Measurements from ENCODE around the gene CAMK1. TPM values are rescaled to one million over a fixed set of nuclear protein-coding genes. Genes with fewer than 3 reads are reported as not detected.

CAMK1 gene
- total RNA-seq, 1 experiment from 2014 or later = 10.6 TPM

- no peak for DNase-seq (ENCODE audit: low read depth)
These were observed 27.2 kb downstream of the CAMK1 start for GRCh38 chr3:9742560-9742959.

- no peak for DNase-seq (ENCODE audit: low read depth)
These were observed 30.6 kb downstream of the CAMK1 start for GRCh38 chr3:9739181-9739580.

DNA sequence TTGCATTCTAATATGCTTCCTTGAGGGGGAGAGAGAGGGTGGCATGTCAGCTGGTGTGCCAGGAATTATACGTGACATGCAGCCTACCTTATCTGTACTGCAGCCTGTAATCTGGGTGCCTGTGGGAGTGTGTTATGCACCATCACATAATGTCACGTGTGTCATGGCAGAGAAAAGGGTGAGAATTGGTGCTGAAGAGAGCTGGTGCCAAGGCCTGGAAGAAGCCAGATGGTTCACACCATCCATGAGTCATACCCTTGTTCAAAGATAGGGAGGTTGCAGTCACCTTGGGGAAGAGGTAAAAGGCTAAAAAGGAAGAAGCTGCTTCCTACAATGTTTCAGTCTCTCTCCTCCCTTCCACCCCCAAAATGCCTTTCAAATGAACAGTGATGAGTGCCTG, 32.9 kb downstream of the CAMK1 start:
- DNase-seq (ENCODE audit: low read depth) = no peak

DNA sequence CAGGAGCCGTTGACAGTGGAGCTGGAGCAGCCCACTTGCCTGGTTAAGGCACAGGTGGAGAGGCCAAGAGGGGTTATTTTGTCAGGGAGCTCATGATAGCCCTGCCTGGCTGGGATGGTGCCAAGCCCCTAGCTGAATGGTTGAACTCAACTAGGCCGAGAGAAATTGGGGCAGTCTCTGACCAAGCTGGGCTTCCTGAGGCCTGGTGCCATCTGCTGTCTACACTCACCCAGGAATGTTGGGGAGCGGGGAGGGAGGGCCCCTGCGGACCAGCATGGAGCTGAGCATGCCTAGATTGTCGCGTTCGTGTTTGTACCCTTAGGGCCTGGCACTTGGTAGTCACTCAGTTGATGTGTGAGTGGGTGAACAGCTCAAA, 37.0 kb downstream of the CAMK1 start:
- peak; percentile 31 for DNase-seq (ENCODE audit: low read depth)

DNA sequence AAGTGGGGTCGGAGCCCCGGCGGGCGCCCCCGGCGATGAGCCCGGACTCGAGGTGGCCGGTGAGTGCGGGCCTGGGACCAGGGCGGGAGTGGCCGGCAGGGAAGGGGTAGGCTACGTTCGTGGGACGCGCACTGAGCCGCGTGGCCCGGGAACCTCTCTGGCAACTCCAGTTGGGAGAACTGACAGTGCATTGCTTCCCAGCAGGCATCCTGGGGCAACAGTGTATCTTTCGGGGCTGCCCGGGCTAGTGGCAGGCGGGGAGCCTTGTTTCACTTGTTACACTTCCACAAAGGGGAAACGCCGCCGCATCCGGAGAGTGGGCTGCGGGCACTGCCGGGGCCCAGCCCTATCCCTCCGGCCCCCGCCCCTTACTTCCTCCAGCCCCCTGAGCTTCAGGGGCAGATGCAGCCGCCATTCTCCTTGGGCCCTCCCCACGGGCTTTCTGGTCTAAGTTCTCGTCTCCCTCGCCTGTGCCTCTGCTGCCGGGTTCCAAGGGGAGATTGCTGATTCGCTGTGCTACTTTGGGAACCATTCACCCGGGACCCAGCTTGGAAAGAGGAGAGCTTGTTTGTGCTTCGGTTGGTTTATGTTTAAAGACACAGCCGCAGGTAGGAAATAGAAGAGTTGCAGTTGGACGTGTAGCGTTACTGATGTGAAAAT, 37.5 kb downstream of the CAMK1 start:
- DNase-seq (ENCODE audit: low read depth) = no peak

DNA sequence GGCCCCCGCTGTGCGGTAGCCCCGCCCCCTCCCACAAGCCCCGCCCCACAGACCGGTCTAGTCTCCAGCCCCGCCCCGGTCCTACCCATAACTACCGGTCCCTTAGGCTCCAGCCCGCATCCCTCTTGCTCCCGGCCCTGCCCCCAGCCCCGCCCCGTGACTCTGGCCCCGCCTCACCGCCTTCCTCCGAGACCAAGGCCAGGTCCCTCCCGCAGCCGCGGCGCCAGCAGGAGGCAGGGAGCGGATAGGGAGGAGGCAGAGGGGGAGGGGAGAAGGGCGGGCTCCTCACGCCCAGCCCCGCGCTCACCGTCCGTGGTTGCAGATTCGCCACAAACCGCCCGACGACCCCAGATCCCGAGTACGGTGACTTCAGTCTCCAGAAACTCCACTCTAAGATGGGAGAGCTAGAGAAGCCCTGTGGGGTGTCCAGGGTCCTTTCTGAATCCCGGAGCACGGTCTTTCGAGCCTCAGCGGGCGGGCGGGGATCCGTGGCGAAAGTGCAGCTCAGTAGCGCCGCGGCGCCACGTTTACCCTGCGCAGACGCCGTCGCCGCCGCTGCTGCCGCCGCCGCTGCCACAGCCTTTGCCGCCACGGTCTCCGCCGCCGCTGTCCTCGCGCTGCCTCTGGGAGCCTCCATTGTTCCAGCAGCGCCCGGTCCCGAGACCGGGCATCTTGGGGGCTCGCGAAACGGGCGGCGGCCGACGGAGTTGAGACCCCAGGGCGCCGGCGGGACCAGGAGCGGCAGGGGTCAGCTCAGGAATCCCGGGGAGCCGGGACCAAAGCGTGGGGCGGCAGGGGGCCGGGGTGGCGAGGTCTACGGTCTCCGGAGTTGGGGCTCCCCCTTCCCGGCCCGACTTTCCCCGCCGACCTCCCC, 38.3 kb downstream of the CAMK1 start, which contains the start of gene BRPF1:
BRPF1 (plus strand) TSS at position 530 of the 874 bp plus-strand sequence. CDS start 2,406 bp downstream, outside the sequence.
- peak; percentile 96 for DNase-seq (ENCODE audit: low read depth)

- DNase-seq (ENCODE audit: low read depth) = no peak
These were observed 39.0 kb downstream of the CAMK1 start for GRCh38 chr3:9730657-9731205.

- no peak for DNase-seq (ENCODE audit: low read depth)
These were observed 40.3 kb downstream of the CAMK1 start for GRCh38 chr3:9729419-9729818.

- DNase-seq (ENCODE audit: low read depth) = peak; percentile 40
These were observed 42.0 kb downstream of the CAMK1 start for GRCh38 chr3:9727743-9728142.

DNA sequence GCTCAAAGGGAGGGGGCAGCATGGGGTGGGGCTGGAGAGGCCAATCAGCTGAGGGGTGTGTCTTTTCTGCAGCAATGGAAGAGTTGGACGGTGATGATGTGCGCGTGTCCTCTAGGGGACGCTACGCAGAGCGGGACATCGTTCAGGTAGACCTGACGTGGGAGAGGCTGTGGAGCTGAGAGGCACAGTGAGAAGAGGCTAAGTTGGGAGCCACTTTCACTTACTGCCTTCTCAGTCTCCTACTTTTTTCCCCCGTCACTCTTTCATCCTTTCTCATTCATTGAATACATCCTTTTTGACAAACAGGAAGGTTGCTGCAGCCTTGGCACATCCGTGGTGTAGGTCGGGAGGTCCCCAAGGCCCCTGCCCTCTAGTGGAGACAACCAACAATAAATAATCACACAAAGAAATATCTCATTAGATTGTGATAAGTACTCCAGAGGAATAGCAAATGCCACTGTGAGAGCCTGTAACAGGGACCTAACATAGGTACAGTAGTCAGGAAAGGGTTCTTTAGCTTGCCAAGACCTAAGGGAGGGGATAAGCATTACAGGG, 42.6 kb downstream of the CAMK1 start:
- no peak for DNase-seq (ENCODE audit: low read depth)

- DNase-seq (ENCODE audit: low read depth) = no peak
These were observed 43.8 kb downstream of the CAMK1 start for GRCh38 chr3:9725775-9726515.

DNA sequence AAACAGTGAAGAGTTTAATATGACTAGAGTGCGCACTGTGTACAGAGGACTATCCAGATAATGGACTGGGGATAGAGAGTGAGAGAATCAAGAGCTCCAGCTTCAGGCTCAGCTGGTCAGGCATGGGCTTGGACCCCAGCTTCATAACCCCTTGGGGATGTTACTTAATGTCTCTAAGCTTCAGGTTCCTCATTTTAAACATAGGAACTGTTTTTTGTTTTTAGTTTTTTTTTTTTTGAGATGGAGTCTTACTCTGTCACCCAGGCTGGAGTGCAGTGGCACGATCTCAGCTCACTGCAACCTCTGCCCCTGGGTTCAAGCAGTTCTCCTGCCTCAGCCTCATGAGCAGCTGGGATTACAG, 48.1 kb downstream of the CAMK1 start:
- DNase-seq (ENCODE audit: low read depth) = no peak

- DNase-seq (ENCODE audit: low read depth) = no peak
These were observed 48.6 kb downstream of the CAMK1 start for GRCh38 chr3:9721015-9721699.

GRCh38 chr3:9718118-9718517, 51.6 kb downstream of the CAMK1 start:
- DNase-seq (ENCODE audit: low read depth) = no peak

GRCh38 chr3:9717563-9717962, 52.2 kb downstream of the CAMK1 start:
- no peak for DNase-seq (ENCODE audit: low read depth)

DNA sequence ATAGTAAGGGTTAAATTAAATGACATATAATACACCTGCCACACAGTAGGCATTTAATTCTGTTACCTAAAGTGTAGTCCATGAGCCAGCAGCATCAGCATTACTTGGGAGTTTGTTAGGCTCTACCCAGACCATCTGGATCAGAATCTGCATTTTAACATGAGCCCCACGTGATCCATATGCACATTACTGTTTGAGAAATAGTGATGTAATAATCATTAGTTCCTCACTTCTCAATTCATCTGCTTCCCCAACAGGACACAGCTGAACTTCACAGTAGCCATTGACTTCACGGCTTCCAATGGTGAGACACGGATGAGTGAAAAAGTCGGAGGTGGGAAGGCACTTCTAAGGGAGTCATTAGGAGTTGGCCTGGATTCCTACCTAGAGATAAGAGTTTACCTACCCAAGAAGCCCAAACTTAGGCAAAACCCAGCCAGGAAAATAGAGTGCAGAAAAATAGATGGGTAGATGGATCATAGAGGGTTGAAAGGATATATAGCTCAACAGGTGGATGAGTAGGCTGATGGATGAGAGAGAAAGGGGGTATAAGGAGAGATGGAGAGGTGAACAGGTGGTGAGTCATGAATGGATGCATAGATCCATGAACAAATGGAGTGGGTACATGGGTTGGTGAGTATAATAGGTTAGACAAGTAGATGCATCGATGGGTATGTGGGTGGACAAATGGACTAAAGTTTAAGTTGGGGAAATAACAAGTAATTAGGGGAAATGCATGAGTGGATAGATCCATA, 52.8 kb downstream of the CAMK1 start:
- no peak for DNase-seq (ENCODE audit: low read depth)

- peak; percentile 88 for DNase-seq (ENCODE audit: low read depth)
These were observed 53.8 kb downstream of the CAMK1 start for GRCh38 chr3:9715764-9716437.

- DNase-seq (ENCODE audit: low read depth) = no peak
These were observed 54.6 kb downstream of the CAMK1 start for GRCh38 chr3:9715136-9715535.

DNA sequence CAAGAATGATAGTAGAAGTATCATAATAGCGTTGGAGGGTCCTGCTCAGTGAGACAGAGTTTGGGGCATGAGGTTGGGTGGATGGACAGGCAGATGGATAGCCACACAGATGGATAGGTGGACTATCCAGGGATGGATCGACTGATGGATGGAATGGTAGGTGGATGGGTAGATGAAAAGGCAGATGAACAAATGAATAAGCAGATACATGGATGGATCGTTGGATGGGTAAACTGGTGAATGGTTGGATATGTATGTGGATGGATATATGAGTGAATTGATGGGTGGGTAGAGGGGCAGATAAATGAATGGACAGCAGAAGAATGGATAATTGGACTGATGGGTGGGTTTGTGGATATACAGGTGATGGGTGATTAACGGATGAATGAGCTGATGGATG, 56.6 kb downstream of the CAMK1 start:
- DNase-seq (ENCODE audit: low read depth) = no peak

GRCh38 chr3:9712415-9712814, 57.3 kb downstream of the CAMK1 start:
- DNase-seq (ENCODE audit: low read depth) = no peak
